ENCODE results near the gene C4B.
"Not testable (repeated sequence)": the region's sequence is repeated elsewhere in the genome, so short reads cannot be mapped to it uniquely, and the experiment has no call there.

GRCh38 chr6:32055756-32056155, 41.2 kb downstream of the C4B start:
- not testable (repeated sequence) for TF ChIP-seq CTCF (IDR thresholded peaks at IDR 0.05; ENCODE audit: insufficient read depth, low read depth, low read length); EZH2 (IDR thresholded peaks at IDR 0.05; ENCODE audit: insufficient read depth, low read length)

All from astrocyte (in vitro differentiated cells and primary cell).